Epithelial cell of prostate (primary cell): Measurements from ENCODE around the gene CCDC167.
A peak's percentile ranks its signal among the peaks of the same experiment; 100 is the strongest.

ENCODE experiments used
- DNase-seq: peaks from one replicate; pipeline ENCODE4 v3.0.0-alpha.2; 2011; ENCODE audit warnings: low read depth, low spot score
- H3K27ac ChIP-seq: fragments of 450-650 bp; 2 replicates; pipeline ENCODE4 v1.5.1; 2017; ENCODE audit warnings: mild to moderate bottlenecking

The CCDC167 gene

GRCh38 chr6:37531026-37531425, 31.3 kb upstream of the CCDC167 start:
- DNase-seq = no peak
- H3K27ac ChIP-seq = no peak overlapping the region

GRCh38 chr6:37530297-37530696, 30.6 kb upstream of the CCDC167 start:
- no peak for DNase-seq
- no peak overlapping the region for H3K27ac ChIP-seq

DNA sequence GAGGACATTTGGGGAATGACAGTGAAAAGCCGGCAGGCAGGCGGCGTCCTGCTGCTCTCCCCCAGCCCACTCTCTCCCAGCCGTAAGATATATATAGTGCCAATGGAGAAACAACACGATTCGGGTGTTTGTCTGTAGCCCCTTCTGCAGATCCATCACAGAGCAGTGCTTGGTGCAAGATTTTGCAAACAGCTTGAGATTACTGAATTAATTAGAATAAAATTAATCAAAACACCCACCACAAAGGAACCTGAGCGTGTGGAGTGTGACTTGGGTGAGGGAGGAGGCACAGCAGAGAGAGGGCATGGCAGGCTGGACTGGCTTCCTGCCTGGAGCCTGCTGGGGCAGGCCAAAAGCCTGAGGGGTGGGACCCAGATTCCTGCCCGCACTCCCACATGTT, 28.8 kb upstream of the CCDC167 start:
- DNase-seq = no peak
- no peak overlapping the region for H3K27ac ChIP-seq

DNA sequence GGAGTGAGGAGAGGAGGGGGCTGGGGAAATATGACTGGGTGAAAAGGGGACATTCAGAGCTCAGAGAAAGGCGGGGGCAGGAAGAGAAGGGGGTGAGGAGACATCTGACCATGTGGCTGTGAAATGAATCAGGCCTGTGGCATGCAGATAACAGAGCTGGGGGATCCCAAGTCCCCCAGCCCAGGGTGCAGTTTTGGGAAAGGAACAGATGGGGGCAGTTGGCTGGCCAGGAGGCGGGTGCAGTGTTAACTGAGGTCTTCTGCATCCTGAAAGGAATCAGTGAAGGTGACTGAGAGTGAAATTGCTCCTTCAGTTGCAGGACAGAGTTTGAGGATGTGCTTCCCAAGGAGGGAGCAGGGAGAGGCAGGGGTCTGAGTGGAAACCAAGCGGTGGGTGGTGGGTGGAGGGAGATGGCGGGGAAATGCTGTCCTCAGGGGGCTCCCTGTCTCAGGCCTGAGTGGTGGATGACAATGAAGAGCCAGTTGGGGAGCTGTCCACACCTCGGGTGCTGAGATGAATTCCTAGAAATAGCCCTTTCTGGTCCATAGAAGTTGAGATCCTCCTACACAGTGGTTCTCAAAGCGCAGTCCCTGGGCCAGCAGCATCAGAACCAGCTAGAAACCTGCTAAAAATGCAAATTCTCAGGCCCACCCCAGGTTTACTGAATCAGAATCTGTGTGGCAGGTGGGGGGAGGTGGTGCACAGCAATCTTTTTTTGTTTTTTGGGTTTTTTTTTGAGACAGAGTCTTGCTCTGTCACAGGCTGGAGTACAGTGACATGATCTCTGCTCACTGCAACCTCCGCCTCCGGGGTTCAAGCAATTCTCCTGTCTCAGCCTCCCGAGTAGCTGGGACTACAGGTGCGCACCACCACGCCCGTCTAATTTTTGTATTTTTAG, 26.0 kb upstream of the CCDC167 start:
- DNase-seq = no peak
- no peak overlapping the region for H3K27ac ChIP-seq

- no peak overlapping the region for H3K27ac ChIP-seq
Observed at GRCh38 chr6:37524970-37525318, 25.3 kb upstream of the CCDC167 start.

DNA sequence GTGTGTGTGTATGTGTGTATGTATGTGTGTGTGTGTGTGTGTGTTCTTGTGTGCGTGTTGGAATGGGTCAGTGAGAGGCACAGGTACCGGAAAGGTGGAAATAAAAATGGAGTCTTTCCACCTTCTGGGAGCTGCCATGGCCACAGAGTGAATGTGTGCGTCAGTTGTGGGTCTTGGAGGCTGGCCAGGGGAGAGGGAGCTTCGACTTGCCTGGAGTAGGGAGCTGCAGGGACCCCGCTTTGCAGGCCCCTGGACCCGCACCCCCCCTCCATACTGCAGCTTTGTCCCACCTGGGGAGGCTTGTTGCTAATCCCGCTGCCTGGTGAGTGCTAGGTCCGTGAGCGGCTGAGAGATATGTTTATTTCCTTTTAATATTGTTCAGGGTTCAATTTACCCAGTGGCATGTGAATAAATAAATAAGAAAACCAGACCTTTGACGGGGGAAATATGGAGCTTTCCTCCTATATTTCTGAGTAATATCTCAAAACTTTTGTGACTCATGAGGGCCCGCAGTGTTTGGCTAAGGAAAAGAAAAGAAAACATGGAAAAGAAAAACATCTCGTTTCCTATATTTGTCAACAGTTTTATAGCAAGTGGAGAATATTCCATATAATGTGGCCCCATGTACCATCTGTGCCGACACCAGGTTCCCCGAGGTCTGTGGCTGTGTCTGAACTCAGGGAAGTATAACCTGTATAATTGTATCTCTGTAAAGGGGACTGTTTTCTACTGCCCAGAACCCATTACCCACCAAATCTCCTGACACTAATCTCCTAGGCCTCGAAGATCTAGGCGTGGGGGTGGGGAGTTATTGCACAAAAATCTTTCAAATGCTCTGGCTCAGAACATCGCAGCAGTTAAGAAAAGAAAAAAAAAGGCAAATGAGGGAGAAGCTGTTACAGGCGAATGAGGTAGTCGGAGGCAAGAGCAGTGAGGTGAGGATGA, 24.6 kb upstream of the CCDC167 start:
- no peak overlapping the region for H3K27ac ChIP-seq
- no peak for DNase-seq

More at GRCh38 chr6:37524970-37525318, 25.3 kb upstream of the CCDC167 start:
- no peak for DNase-seq

DNA sequence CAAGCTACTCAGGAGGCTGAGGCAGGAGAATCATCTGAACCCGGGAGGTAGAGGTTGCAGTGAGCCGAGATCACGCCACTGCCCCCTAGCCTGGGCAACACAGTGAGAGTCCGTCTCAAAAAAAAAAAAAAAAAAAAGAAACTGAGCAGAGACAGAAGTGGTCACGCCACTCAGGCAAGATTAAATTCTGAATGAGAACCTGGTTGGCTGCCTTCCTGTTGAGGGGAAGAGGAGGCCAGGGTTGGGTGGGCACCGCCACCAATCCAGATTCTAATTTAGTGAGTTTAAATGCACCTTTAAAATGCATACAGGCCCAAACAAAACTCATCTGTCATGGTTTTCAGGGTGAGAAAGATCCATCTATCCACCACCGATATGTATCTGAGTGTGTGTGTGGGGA, 23.7 kb upstream of the CCDC167 start:
- no peak overlapping the region for H3K27ac ChIP-seq
- no peak for DNase-seq

DNA sequence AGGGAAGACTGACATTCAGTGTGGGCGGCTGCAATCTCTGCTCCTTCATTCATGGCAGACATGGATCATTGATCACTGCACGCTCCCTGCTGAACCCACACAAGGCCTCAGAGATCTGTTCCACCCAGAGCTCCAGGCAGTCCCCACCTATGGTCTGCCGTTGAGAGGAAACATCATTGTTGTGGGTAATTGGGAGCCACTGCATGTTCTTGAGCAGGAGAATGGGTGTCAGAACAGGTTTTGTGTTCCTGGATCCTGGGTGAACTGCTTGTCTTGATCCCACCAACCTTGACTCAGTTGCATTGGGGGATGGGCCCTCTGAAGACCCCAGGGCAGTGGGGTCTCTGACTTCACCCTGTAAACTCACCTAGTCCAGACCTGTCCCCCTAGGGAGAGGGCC, 23.1 kb upstream of the CCDC167 start:
- DNase-seq = no peak
- H3K27ac ChIP-seq = no peak overlapping the region

DNA sequence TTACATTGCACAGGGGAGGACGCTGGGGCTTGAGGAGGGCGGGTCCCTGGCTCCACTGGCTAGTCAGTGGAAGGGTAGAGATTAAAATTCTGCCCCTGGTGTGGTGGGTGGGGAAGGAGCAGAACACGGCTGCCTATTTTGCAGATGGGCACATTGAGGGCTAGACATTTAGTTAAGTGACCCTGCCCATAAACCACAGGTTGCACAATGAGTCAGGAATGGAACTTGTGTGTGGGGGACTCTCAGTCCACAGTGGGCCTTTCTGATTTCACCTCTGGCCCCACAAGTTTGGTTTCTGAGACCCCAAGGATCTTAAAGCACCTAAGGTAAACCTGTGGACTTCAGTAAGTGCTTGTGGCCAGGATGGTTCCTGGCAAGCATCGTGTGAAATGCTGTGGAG, 22.0 kb upstream of the CCDC167 start:
- no peak overlapping the region for H3K27ac ChIP-seq
- no peak for DNase-seq

- H3K27ac ChIP-seq = no peak overlapping the region
- no peak for DNase-seq
Observed at GRCh38 chr6:37520926-37521325, 21.2 kb upstream of the CCDC167 start.

- no peak for DNase-seq
- H3K27ac ChIP-seq = no peak overlapping the region
Observed at GRCh38 chr6:37519461-37519860, 19.8 kb upstream of the CCDC167 start.

DNA sequence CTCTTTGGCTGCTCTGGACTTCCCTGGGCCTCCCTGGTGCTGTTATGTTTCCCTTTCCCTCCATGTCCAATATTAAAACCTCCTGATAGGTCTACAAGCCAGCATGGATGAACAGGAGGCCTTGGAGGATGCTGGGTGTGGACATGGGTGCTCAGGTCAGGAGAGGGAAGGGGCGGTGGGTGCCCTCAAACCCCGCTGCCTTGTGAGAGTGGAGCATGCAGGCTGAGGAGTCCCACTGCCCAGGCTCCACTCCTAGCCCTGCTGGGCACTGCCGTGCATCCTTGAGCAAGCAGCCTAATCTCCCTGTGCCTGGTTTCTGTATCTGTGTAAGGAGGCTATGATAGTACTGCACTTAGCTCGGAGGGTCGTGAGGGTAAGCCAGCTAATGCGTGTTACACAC, 18.4 kb upstream of the CCDC167 start:
- DNase-seq = no peak
- H3K27ac ChIP-seq = no peak overlapping the region

- no peak overlapping the region for H3K27ac ChIP-seq
- DNase-seq = no peak
Observed at GRCh38 chr6:37517411-37517812, 17.7 kb upstream of the CCDC167 start.

- no peak overlapping the region for H3K27ac ChIP-seq
- no peak for DNase-seq
Observed at GRCh38 chr6:37516920-37517405, 17.3 kb upstream of the CCDC167 start.

DNA sequence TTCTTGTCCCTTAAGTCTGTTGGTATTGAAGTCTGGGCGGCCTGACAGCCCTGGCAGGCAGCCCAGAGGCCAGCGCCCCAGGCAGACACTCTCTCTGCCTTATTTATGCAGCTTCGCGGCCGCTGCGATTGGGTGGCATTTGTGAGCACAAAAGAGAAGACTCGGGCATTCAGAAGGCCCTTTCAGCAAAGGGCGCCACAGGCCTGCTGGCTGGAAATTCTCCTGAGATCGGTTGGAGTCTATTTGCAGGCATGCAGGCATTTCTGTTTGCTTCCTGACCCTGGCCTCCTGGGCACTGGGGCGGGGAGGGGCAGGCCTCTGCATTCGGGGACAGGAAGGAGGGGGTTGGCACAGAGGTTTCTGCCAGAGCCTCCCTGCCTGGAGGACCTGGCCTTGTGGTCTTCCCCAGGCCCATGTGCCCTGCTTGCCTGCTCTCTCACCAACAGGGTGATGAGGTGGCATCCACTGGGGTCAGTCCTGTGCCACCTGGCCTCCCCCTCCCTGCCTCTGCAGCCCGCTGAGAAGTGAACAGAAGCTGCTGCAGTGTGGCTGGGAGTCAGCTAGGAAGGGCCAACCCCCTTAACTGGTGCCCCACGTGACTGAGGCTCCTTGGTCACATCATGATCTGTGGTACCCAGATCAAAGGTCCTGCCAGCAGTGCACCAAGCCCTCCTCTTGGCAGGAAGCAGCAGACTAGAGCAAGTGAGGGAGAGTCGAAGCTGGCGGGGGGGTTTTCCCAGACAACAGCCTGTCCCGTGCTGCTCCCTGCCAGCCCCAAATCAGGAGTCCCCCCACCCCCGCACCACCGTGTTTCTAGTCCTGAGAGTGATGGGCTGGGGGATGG, 16.6 kb upstream of the CCDC167 start:
- peak; percentile 8 for DNase-seq
- H3K27ac ChIP-seq = no peak overlapping the region

DNA sequence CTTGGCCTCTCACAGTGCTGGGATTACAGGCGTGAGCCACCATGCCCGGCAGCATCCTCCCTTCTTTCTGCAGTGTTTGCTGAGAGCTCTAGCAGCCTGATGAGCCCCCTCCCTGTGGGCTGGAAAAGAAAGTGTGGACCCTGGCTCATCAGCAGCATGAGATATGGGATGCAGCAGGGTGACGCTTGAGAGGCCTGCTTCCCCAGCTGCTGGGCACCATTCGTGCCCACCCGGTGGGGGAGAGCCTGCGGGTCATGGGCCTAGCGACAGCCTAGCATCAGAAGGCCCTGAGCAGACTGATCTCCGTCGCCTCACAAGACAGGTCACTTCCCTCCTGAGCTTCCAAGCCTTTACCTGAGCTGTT, 16.0 kb upstream of the CCDC167 start:
- no peak overlapping the region for H3K27ac ChIP-seq

DNA sequence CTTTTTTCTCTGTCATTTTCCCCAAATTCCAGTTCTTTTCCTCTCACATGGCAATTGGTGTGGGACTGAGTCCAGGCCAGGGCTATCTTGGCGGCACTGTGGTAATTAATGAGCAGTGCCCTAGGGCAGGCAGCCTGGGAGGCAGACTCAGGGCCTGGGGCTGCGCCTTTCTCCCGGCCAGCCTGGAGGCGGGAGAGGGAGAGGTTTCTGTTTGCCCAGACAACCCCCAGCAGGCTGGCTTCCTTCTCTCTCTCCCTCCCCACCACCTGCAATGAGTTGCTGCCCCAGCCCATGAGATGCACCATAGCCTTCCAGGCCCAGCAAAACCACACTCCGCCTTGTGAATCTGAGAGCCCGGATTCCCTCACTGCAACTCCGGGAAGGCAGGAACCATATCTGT, 15.1 kb upstream of the CCDC167 start:
- DNase-seq = no peak
- no peak overlapping the region for H3K27ac ChIP-seq

More for the DNA sequence above, 16.0 kb upstream of the CCDC167 start:
- no peak for DNase-seq

- no peak overlapping the region for H3K27ac ChIP-seq
- DNase-seq = peak; percentile 62
Observed at GRCh38 chr6:37514321-37514771, 14.7 kb upstream of the CCDC167 start.

- DNase-seq = no peak
- no peak overlapping the region for H3K27ac ChIP-seq
Observed at GRCh38 chr6:37513576-37513975, 13.9 kb upstream of the CCDC167 start.

DNA sequence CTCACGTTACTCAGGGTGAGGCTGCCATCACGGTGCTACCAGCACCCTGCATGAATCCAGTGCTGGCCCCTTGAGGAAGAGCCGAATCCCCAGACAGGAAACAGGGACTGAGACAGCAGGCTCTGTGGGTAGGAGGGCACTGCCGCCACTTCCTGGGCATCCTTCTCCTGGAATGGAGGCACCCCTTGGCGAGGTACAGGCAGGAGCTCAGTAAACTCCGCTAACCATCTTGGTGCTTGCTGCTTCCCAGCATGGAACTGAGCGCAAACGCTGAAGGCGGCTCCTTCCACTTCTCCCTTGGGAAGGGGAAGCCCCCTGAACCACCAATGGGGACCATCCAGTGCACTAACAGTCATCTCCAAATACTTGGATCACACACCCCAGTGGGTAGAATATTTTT, 13.5 kb upstream of the CCDC167 start:
- no peak for DNase-seq
- H3K27ac ChIP-seq = no peak overlapping the region
